GM19099 (cell line): Measurements from ENCODE around the gene PITRM1.

Experiments
- POLR2A ChIP-seq: IDR thresholded peaks from 3 replicates; pipeline ENCODE4 v1.6.1; 2011; ENCODE audit warnings: low read depth; ENCODE audit not compliant: insufficient read length; ENCODE audit errors: extremely low read depth

PITRM1 gene

DNA sequence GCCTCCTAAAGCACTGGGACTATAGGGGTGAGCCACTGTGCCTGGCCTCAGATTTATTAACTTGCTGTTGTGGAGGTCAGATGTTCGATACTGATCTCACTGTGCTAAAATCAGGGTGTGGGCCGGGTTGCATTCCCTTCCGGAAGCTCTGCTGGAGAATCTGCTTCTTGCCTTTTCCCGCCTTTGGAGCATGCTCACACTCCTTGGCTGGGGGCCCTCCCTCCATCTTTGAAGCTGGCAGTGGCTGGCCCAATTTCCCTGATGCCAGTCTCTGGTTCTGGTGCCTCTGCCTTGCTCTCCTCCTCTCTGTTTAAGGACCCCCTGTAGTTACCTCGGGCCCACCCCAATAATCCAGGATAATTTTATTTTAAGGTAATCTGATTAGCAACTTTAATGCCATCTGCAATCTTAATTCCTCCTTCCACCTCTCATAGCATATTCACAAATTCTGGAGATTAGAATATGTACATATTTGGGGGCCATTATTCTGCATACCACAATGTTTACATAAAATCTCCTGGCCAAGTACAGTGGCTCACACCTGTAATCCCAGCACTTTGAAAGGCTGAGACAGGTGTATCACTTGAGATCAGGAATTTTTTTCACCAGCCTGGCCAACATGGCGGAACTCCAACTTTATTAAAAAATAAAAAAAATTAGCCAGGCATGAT is 7.9 kb upstream of the PITRM1 start:
- no peak for TF ChIP-seq POLR2A

- no peak for TF ChIP-seq POLR2A
These were observed 6.6 kb upstream of the PITRM1 start for GRCh38 chr10:3179174-3179573.

- TF ChIP-seq POLR2A, result no peak
These were observed 5.5 kb upstream of the PITRM1 start for GRCh38 chr10:3178042-3178441.

- no peak for TF ChIP-seq POLR2A
These were observed 743 bp upstream of the PITRM1 start for GRCh38 chr10:3173171-3173878.

GRCh38 chr10:3172081-3172445 is 519 bp downstream of the PITRM1 start:
- TF ChIP-seq POLR2A, result no peak

DNA sequence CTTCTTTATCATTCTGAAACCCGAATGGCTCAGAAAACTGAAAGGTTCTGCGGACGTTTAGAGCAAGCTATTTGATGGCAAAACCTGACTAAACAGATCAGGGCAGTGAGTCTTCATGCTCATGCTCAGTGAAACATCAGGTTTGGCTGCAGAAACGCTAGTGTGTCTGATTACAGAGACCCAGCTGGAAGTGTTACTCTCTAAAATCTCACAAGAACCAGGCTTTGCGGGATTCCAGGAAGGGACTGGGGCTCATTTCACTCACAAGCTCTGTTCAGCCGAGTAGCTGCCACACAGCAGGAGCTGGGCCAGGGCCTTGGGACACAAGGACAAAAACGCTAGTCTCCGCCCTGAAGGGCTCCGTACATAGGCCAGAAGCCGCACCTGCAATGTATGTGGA is 2.9 kb downstream of the PITRM1 start:
- no peak for TF ChIP-seq POLR2A

- TF ChIP-seq POLR2A, result no peak
These were observed 3.3 kb downstream of the PITRM1 start for GRCh38 chr10:3169271-3169670.

GRCh38 chr10:3167611-3168330 is 4.8 kb downstream of the PITRM1 start:
- no peak for TF ChIP-seq POLR2A

DNA sequence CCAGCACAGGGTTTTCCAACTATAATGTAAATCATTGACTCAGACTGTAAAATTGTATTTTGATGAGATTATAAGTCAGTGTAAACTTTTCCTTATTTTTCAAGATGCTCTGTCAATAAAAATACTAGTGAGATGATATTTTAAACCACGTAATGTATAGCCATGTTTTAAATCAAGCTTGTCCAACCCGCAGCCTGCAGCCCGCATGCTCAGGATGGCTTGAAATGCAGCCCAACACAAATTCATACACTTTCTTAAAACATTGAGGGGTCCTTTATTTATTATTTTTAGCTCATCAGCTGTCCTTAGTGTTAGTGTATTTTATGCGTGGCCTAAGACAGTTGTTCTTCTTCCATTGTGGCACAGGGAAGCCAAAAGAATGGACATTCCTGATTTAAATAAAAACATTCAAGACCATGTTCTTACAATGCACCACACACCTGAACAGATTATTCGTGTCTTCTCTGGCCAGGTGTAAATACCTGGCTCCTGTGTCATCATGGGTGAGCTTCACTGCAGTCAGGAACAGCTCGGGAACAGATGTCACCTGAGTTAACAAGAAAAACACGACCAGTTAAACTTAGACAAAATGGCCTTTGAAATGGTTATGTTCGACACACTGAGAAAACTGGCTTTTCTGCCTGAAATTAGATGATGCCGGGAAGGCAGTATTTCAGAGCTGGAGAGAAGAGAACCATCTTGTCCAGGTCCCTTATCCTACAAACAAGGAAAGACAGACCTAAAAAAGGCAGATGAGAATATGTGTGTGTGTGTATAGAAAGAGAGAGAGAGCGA is 5.9 kb downstream of the PITRM1 start:
- no peak for TF ChIP-seq POLR2A

GRCh38 chr10:3165196-3165595 is 7.4 kb downstream of the PITRM1 start:
- TF ChIP-seq POLR2A, result no peak

DNA sequence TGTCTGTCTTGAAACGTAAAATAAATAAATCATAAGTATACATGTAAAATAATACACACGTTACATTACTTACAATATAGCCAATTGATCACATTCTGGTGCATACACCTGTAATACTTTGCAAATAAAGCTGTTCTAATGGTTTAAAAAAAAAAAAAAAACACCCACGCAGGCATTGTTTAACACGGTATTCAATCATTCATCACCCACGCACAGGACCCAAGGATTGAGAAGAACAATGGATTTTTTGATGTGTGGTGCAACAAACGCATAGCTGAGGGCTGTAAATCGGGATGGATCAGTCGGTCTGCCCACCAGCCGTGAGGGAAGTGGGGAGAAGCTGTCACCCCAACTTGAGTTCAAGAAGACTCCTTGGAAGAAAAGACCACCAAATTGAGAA is 8.7 kb downstream of the PITRM1 start:
- TF ChIP-seq POLR2A, result no peak

DNA sequence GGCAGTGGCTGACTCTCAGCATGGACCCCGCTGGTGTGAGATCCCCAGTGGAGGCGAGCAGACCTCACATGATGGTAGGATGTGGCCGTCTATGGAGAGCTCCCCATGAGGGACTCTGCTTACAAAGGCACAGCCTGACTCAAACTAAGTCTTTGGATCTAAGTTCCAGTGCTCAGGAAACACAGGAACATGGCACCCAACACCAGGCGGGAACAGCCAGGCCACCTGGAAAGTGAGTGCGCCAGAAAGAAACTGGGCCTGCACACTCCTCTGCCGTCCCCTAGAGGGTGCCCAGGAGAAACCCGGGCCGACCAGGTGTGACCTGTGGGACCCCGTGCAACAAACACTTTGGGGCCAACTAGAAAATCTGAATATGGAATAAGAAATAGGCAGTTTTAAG is 10.0 kb downstream of the PITRM1 start:
- no peak for TF ChIP-seq POLR2A

- TF ChIP-seq POLR2A, result no peak
These were observed 13.4 kb downstream of the PITRM1 start for GRCh38 chr10:3159152-3159551.

GRCh38 chr10:3154666-3155065 is 17.9 kb downstream of the PITRM1 start:
- no peak for TF ChIP-seq POLR2A

- no peak for TF ChIP-seq POLR2A
These were observed 20.0 kb downstream of the PITRM1 start for GRCh38 chr10:3152566-3152935.
